Neural cell (in vitro differentiated cells): Measurements from ENCODE around the gene NACA2.

Experiments
- EP300 ChIP-seq: fragments of 450-650 bp; conservative IDR thresholded peaks from 2 replicates; pipeline ENCODE4 v1.6.1; 2014; ENCODE audit warnings: antibody characterized with exemption, mild to moderate bottlenecking, moderate library complexity; ENCODE audit not compliant: poor library complexity, severe bottlenecking
- RAD21 ChIP-seq: fragments of 450-650 bp; conservative IDR thresholded peaks from 2 replicates; pipeline ENCODE4 v1.6.1; 2014; ENCODE audit warnings: antibody characterized with exemption, mild to moderate bottlenecking, moderate library complexity
- TF ChIP-seq, protein P1 (sequence below): fragments of 450-650 bp; IDR thresholded peaks from 2 replicates; pipeline ENCODE4 v1.5.1; 2014; ENCODE audit warnings: antibody characterized with exemption, mild to moderate bottlenecking, moderate library complexity; ENCODE audit not compliant: poor library complexity, severe bottlenecking

DNA sequence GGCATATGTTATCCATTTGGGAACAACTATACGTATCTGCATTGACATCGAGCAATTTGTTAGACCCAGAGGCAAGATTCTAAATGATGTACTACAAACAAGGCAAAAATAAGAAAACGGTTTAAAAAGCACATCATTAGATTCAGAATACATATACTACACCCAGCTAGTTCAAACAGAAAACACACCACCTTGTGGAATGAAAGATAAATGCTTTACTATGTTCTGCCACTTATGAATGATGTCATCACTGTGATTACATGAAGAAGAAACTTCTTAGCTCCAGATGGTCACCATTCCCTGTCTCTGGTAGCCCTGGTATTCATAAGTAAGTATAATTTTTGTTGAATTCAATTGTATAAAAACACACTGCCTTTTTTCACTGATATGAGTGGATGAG, 7.8 kb downstream of the NACA2 start:
- TF ChIP-seq, protein P1, sequence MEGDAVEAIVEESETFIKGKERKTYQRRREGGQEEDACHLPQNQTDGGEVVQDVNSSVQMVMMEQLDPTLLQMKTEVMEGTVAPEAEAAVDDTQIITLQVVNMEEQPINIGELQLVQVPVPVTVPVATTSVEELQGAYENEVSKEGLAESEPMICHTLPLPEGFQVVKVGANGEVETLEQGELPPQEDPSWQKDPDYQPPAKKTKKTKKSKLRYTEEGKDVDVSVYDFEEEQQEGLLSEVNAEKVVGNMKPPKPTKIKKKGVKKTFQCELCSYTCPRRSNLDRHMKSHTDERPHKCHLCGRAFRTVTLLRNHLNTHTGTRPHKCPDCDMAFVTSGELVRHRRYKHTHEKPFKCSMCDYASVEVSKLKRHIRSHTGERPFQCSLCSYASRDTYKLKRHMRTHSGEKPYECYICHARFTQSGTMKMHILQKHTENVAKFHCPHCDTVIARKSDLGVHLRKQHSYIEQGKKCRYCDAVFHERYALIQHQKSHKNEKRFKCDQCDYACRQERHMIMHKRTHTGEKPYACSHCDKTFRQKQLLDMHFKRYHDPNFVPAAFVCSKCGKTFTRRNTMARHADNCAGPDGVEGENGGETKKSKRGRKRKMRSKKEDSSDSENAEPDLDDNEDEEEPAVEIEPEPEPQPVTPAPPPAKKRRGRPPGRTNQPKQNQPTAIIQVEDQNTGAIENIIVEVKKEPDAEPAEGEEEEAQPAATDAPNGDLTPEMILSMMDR: peak; percentile 47
- no peak for TF ChIP-seq EP300
- TF ChIP-seq RAD21: peak; percentile 19
